Occipital lobe (tissue), 2 donors: Measurements from ENCODE around the gene MARS2. TPM values are rescaled to one million over a fixed set of nuclear protein-coding genes. Genes with fewer than 3 reads are reported as not detected.
"Not testable (repeated sequence)": the region's sequence is repeated elsewhere in the genome, so short reads cannot be mapped to it uniquely, and the experiment has no call there.

Experiments used
- DNase-seq: peaks from one replicate; lab custom pipeline; 2025; lab: John Stamatoyannopoulos, UW
- total RNA-seq: library from RNA; depleted of rRNA; stranded (reverse); fragments of >200 nt; gene quantifications from one replicate; pipeline ENCODE4 v1.2.3, GENCODE V29; 2014

The MARS2 gene
- 12.5 TPM for total RNA-seq

- DNase-seq: peak; percentile 89
Measured at GRCh38 chr2:197705121-197705911, at the start of gene MARS2. Gene MARS2, plus strand, starts transcription at chr2:197705369. Its CDS starts 37 bp downstream, at chr2:197705406.

- DNase-seq: no peak
Measured at GRCh38 chr2:197657562-197657961, 47.6 kb upstream of the MARS2 start.

- no peak for DNase-seq
Measured at GRCh38 chr2:197661626-197662025, 43.5 kb upstream of the MARS2 start.

GRCh38 chr2:197666277-197666676, 38.9 kb upstream of the MARS2 start:
- DNase-seq: no peak

- no peak for DNase-seq
Measured at GRCh38 chr2:197668296-197668695, 36.9 kb upstream of the MARS2 start.

GRCh38 chr2:197669077-197669476, 36.1 kb upstream of the MARS2 start:
- DNase-seq: no peak

- DNase-seq: no peak
Measured at GRCh38 chr2:197672371-197672893, 32.7 kb upstream of the MARS2 start.

GRCh38 chr2:197673106-197673505, 32.1 kb upstream of the MARS2 start:
- no peak for DNase-seq

GRCh38 chr2:197673606-197674005, 31.6 kb upstream of the MARS2 start:
- no peak for DNase-seq

GRCh38 chr2:197674060-197674459, 31.1 kb upstream of the MARS2 start:
- DNase-seq: no peak

GRCh38 chr2:197674591-197674990, 30.6 kb upstream of the MARS2 start:
- DNase-seq: no peak

- no peak for DNase-seq
Measured at GRCh38 chr2:197675246-197675645, 29.9 kb upstream of the MARS2 start, which contains the start of gene RFTN2. Gene RFTN2, minus strand, starts transcription at chr2:197675587. Its CDS starts 129 bp downstream, at chr2:197675458.

GRCh38 chr2:197675711-197676188, 29.4 kb upstream of the MARS2 start:
- no peak for DNase-seq

- no peak for DNase-seq
Measured at GRCh38 chr2:197677056-197677455, 28.1 kb upstream of the MARS2 start.

GRCh38 chr2:197677483-197677882, 27.7 kb upstream of the MARS2 start:
- DNase-seq: no peak

- DNase-seq: not testable (repeated sequence)
Measured at GRCh38 chr2:197695206-197695605, 10.0 kb upstream of the MARS2 start.

GRCh38 chr2:197695971-197696370, 9.2 kb upstream of the MARS2 start:
- DNase-seq: not testable (repeated sequence)

- DNase-seq: not testable (repeated sequence)
Measured at GRCh38 chr2:197696571-197696970, 8.6 kb upstream of the MARS2 start.

- DNase-seq: not testable (repeated sequence)
Measured at GRCh38 chr2:197699724-197700123, 5.4 kb upstream of the MARS2 start.

- no peak for DNase-seq
Measured at GRCh38 chr2:197700960-197701359, 4.2 kb upstream of the MARS2 start.

- DNase-seq: no peak
Measured at GRCh38 chr2:197704434-197705120, 592 bp upstream of the MARS2 start.
